Choroid plexus epithelial cell (primary cell): Measurements from ENCODE around the gene BCL10.
"Not testable (repeated sequence)": the region's sequence is repeated elsewhere in the genome, so short reads cannot be mapped to it uniquely, and the experiment has no call there.

Source experiments
- DNase-seq: peaks from one replicate; pipeline ENCODE4 v3.0.0-alpha.2; 2010; ENCODE audit warnings: low read depth
- H3K4me3 ChIP-seq: 2 replicates; pipeline ENCODE4 v1.5.1; 2011; ENCODE audit warnings: low read depth, mild to moderate bottlenecking, control low read depth, low read length, moderate library complexity
- TF ChIP-seq, protein P1 (sequence below): conservative IDR thresholded peaks from 2 replicates; pipeline ENCODE4 v1.5.1; 2011; ENCODE audit warnings: low read depth, mild to moderate bottlenecking, control low read depth, inconsistent platforms, low read length, moderate library complexity

The BCL10 gene

DNA sequence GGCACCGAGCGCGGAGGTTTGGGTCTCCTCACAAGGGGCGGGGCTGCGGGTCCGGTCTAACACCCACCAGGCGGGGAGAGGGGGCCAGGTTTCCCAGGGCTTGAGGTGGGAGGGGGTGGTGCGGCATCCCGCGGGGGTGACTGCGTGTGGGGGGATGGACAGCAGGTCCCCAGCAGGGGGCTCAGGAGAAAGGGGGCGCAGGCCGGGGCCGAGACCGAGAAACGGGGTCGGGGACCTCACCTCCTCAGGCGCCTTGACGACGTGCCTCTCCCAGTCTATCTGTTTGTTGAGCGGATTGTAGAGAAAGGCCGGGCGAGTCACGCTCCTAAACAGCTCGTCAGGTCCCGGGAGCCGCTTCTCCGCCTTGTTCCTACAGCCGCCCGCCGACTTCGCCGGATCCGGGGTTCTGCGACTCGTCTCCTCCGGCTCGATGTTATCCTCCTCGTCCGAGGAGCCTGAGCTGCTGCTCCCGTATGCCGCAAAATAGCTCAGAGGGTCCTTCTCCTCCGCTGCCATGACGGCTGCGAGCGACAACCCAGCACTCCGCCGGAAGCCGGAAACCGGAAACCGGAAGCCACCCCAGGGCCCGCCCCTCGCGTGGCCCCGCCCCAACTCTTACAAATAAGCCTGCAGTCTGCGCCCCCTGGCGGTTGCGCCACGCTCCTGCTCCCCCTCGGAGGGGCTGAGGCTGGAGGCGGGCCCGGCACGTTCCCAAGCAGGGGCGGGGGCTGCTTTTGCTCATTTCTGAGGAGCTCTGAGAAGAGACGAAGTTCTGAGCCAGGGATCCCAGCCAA is 17.1 kb downstream of the BCL10 start, which contains the start of gene C1orf52:
C1orf52 (minus strand) TSS at position 545 of the 794 bp plus-strand sequence; CDS start at position 516, 29 bp downstream.
- TF ChIP-seq, protein P1, sequence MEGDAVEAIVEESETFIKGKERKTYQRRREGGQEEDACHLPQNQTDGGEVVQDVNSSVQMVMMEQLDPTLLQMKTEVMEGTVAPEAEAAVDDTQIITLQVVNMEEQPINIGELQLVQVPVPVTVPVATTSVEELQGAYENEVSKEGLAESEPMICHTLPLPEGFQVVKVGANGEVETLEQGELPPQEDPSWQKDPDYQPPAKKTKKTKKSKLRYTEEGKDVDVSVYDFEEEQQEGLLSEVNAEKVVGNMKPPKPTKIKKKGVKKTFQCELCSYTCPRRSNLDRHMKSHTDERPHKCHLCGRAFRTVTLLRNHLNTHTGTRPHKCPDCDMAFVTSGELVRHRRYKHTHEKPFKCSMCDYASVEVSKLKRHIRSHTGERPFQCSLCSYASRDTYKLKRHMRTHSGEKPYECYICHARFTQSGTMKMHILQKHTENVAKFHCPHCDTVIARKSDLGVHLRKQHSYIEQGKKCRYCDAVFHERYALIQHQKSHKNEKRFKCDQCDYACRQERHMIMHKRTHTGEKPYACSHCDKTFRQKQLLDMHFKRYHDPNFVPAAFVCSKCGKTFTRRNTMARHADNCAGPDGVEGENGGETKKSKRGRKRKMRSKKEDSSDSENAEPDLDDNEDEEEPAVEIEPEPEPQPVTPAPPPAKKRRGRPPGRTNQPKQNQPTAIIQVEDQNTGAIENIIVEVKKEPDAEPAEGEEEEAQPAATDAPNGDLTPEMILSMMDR, result peak; percentile 86
- peak within 1 kb of the TSS; percentile 90 for H3K4me3 ChIP-seq
- peak; percentile 95 for DNase-seq

DNA sequence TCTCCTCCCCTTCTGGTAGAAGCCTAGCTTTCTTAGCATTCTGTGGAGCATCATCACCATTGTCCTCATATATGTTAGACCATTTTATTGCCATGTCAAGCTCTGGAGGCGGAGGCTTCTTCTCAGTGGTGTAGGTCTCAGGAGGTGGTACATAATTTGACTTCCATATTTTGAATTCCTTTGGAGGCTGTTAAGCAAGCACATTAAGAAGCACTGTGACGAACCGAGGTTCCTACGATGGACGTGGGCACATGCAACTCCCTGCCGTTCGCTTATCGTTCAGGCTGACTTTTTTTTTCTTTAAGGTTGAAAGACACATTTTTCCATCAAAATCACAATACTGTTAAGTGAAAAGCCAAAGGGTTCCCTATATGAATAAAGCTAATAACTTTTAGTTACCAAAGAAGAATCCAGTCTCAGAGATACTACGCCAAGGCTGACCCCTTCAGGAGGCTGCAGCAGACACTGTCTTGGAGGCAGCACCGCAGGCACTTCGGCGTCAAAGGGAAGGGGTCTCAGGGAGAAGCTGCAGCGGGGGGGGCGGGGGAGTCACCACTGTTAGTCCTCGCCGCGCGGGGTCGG is 17.8 kb downstream of the BCL10 start:
- peak overlapping the region; percentile 90 for H3K4me3 ChIP-seq
- TF ChIP-seq, protein P1, result peak; percentile 33
- peak; percentile 74 for DNase-seq

DNA sequence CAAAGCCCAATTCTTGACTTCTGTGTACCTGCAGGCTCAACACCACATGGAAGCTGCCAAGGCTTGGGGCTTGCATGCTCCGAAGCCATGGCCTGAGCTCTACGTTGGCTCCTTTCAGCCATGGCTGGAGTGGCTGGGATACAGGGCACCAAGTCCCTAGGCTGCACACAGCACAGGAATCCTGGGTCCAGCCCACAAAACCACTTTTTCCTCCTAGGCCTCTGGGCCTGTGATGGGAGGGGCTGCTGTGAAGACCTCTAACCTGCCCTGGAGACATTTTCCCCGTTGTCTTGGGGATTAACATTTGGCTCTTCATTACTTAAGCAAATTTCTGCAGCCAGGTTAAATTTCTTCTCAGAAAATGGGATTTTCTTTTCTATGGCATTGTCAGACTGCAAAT is 27.4 kb downstream of the BCL10 start:
- H3K4me3 ChIP-seq, DNase-seq: not testable (repeated sequence)

DNA sequence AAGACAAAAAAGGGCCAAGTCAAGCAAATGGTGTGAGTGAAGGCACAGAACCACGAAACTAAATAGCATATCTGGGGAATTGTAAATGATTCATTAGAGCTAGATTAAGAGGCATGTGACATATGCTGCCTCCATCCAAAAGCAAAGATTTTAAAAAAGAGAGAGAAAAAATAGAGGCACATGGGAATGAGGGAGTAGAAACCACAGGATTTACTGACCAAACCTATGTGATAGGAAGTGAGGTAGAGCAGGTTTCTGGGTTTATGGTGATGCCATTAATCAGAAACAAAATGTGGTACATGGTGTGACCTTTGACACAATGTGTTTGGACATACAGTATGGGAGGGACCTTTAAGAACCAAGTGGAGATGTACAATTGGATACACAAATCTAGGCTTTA is 30.5 kb downstream of the BCL10 start:
- H3K4me3 ChIP-seq, result no peak overlapping the region
- no peak for DNase-seq
- TF ChIP-seq, protein P1, result no peak

DNA sequence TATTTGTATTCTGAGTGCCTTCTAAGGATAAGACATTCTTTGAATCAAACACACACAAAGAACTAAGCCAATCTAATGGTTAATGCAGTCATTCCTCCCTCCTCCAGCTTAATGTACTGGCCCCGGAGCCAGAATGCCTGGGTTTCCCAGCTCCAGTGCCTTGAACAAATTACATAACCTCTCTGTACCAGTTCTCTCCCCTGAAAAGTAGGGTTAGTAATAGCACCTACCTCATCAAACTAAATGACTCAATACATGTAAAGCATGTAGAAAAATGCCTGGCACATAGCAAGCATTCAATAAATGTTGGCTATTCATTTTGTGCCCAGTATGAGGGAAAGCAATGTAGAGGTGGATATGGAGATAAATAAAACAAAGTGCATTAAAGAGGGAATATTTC is 31.0 kb downstream of the BCL10 start:
- TF ChIP-seq, protein P1, result no peak
- no peak overlapping the region for H3K4me3 ChIP-seq
- no peak for DNase-seq

DNA sequence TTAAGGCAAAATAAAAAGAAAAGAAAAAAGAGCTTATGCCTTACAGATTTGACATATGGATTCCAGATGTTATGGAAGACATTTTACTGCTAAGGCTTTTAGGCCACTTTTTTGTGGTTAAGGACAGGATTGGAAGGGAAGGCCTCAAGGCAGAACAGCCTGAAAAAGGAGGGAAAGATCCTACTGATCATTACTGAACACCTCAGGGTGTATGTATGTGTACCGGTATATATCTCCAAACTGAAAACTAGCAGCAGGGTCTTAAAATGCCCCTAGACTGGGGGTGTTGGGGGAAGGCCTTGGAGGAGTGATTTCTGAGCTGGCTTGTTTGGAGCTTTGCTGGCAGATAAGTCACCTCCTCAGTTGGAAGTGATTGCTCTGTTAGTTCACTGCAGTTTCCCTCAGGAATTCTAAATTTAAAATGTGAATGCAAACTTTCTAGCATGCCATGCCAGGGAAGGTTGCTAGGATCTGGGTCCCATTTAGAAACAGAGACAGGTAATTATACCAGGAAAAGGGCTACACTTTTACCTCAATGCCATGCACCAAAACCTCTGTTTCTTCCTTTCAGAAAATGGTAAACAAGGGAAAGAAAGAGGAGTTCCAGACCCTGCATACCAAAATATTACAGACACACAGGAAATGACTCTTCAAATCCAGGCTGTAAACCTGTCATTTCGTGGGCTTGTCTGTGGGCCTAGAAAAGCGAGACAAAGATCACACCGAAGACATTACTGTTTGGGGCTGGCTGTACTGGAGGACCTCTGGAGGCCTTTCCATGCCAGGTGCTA is 32.0 kb downstream of the BCL10 start:
- TF ChIP-seq, protein P1, result peak; percentile 8
- no peak overlapping the region for H3K4me3 ChIP-seq
- DNase-seq, result peak; percentile 51

DNA sequence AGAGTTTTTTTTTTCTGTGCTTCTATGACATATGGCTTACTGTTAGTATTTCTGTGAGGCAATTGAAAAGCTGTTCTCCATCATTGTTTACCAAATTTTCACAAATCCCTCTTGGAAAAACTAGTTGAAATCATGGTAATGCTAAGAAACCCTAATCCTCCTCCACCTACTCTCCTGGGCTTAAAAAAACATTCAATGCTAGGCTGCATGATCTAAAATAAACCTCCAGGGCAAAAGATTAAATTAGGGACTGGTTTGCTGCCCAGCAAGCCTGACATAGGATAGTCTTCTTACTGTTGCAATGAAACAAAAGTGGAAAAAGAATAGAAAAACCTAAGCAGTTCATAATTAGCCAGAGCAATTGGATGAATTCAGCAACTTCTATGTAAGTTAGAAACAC is 33.1 kb downstream of the BCL10 start:
- TF ChIP-seq, protein P1, result no peak
- no peak for DNase-seq
- H3K4me3 ChIP-seq, result no peak overlapping the region
